Gastroesophageal sphincter (tissue), 4 donors: ENCODE measurements around the gene LIN54. TPM values are rescaled to one million over a fixed set of nuclear protein-coding genes. Genes with fewer than 3 reads are reported as not detected.
"Not testable (repeated sequence)": the region's sequence is repeated elsewhere in the genome, so short reads cannot be mapped to it uniquely, and the experiment has no call there.

Experiments used
- ATAC-seq: fragments of 150-250 bp; one replicate; pipeline ENCODE4 v1.9.1; 2016; ENCODE audit warnings: mild to moderate bottlenecking, moderate library complexity
- H3K27ac ChIP-seq, 4 donors: fragments of 200-600 bp; sonication (generic) in 3 of 4; 1 replicate in 3 of 4; 2 replicates in 1 of 4; pipeline ENCODE4 v1.5.1; 2016 to 2019
- H3K27me3 ChIP-seq: fragments of 200-600 bp; sonication (generic); one replicate; pipeline ENCODE4 v1.5.1; 2019
- H3K36me3 ChIP-seq, 2 donors: fragments of 200-600 bp; sonication (generic); one replicate each; pipeline ENCODE4 v1.5.1; 2019; ENCODE audit warnings: control low read depth in 1 of 2
- H3K4me1 ChIP-seq, 3 donors: fragments of 200-600 bp; sonication (generic); 1 replicate in 2 of 3; 2 replicates in 1 of 3; pipeline ENCODE4 v1.5.1; 2016 to 2019; ENCODE audit warnings: control low read depth in 2 of 3
- H3K4me3 ChIP-seq, 2 donors: fragments of 200-600 bp; sonication (generic); one replicate each; pipeline ENCODE4 v1.5.1; 2019; ENCODE audit warnings: mild to moderate bottlenecking in 1 of 2, moderate library complexity in 1 of 2
- H3K9me3 ChIP-seq, 3 donors: fragments of 200-600 bp; sonication (generic); one replicate each; pipeline ENCODE4 v1.5.1; 2017 to 2019; ENCODE audit warnings: control low read depth in 2 of 3
- EP300 ChIP-seq: sonication (generic); formaldehyde crosslinking; IDR thresholded peaks from one replicate; pipeline ENCODE4 v1.6.1; 2017; ENCODE audit warnings: antibody characterized with exemption, mild to moderate bottlenecking
- POLR2A ChIP-seq, 2 donors: fragments of 450-650 bp; IDR thresholded peaks; one replicate each; pipeline ENCODE4 v1.6.1; 2017; ENCODE audit warnings: antibody characterized with exemption in 2 of 2, mild to moderate bottlenecking in 2 of 2, moderate library complexity in 1 of 2
- POLR2AphosphoS5 ChIP-seq: sonication (generic); formaldehyde crosslinking; IDR thresholded peaks from one replicate; pipeline ENCODE4 v1.6.1; 2017; ENCODE audit warnings: antibody characterized with exemption
- WGBS, 2 donors: methylation state at CpG; one replicate each; pipeline ENCODE4 v1.1.5; 2018; ENCODE audit warnings: low coverage in 1 of 2; 5-methylcytosine and 5-hydroxymethylcytosine counted together
- total RNA-seq, 4 donors: library from RNA; depleted of rRNA; stranded (reverse); fragments of >200 nt; gene quantifications; one replicate each; pipeline ENCODE4 v1.1.0, GENCODE V29; 2016
- TF ChIP-seq, protein P1 (sequence below), 4 experiments: fragments of 200-600 bp in 2 of 4; fragments of 450-650 bp in 2 of 4; sonication (generic) in 1 of 4; IDR thresholded peaks; one replicate each; pipeline ENCODE4 v1.5.1; 2017 to 2019; ENCODE audit warnings: antibody characterized with exemption in 4 of 4, mild to moderate bottlenecking in 2 of 4, moderate library complexity in 2 of 4

Gene LIN54
- total RNA-seq, 4 donors from 2014 or later = 7.8 to 15.3 (median 10.2) TPM

- peaks cover 0 to 11% of the 10 kb centered on the region in 2 donors for H3K36me3 ChIP-seq
Measured at GRCh38 chr4:82921795-82922194, 88.8 kb downstream of the LIN54 start.

DNA sequence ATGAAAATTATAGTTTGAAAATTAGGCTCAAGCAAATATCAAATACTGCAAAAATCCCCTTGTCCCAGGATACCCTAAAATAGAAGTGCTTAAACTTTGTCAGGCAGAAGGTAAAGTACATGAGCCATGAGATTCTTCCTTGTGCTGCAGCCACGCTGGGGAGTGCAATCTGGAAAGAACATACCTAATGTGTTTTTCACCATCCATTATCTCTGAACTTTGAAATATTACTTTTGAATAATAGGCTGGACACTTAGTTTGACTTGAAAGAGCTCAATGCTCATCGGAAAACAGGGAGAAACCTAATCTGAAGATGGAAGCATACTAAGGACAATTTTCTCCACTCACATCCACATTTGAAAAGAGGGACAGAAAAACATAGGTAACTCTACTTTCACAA lies 91.2 kb downstream of the LIN54 start:
- peaks cover 0 to 8% of the 10 kb centered on the region in 2 donors for H3K36me3 ChIP-seq
- no peak overlapping the region for H3K4me3 ChIP-seq
- no peak overlapping the region for H3K27ac ChIP-seq
- H3K4me1 ChIP-seq = no peaks in the 10 kb centered on the region
- no peaks in the 10 kb centered on the region for H3K27me3 ChIP-seq
- ATAC-seq = no peak
- TF ChIP-seq EP300 (no peak), POLR2A (IDR thresholded peaks at IDR 0.05) (no peak), POLR2AphosphoS5 (no peak)
- TF ChIP-seq, protein P1, sequence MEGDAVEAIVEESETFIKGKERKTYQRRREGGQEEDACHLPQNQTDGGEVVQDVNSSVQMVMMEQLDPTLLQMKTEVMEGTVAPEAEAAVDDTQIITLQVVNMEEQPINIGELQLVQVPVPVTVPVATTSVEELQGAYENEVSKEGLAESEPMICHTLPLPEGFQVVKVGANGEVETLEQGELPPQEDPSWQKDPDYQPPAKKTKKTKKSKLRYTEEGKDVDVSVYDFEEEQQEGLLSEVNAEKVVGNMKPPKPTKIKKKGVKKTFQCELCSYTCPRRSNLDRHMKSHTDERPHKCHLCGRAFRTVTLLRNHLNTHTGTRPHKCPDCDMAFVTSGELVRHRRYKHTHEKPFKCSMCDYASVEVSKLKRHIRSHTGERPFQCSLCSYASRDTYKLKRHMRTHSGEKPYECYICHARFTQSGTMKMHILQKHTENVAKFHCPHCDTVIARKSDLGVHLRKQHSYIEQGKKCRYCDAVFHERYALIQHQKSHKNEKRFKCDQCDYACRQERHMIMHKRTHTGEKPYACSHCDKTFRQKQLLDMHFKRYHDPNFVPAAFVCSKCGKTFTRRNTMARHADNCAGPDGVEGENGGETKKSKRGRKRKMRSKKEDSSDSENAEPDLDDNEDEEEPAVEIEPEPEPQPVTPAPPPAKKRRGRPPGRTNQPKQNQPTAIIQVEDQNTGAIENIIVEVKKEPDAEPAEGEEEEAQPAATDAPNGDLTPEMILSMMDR (IDR thresholded peaks at IDR 0.05) = no peak
- no peaks in the 10 kb centered on the region for H3K9me3 ChIP-seq
- 64 to 71% methylated on average over 2 of the region's 2 CpGs for WGBS, 2 donors

More at GRCh38 chr4:82921795-82922194, 88.8 kb downstream of the LIN54 start:
- ATAC-seq = no peak
- H3K4me3 ChIP-seq = no peak overlapping the region
- H3K4me1 ChIP-seq = no peaks in the 10 kb centered on the region
- H3K9me3 ChIP-seq = no peaks in the 10 kb centered on the region
- no peak overlapping the region for H3K27ac ChIP-seq
- TF ChIP-seq, protein P1 (IDR thresholded peaks at IDR 0.05) = no peak
- TF ChIP-seq EP300 = no peak
- no peak for TF ChIP-seq POLR2AphosphoS5
- TF ChIP-seq POLR2A (IDR thresholded peaks at IDR 0.05) = no peak
- H3K27me3 ChIP-seq = no peaks in the 10 kb centered on the region

- TF ChIP-seq, protein P1 (IDR thresholded peaks at IDR 0.05) = no peak
- no peak for TF ChIP-seq EP300
- TF ChIP-seq POLR2AphosphoS5 = no peak
- TF ChIP-seq POLR2A (IDR thresholded peaks at IDR 0.05) = no peak
- Histone ChIP-seq H3K27ac (no peak overlapping the region), H3K4me3 (no peak overlapping the region), H3K9me3 (no peaks in the 10 kb centered on the region), H3K4me1 (no peaks in the 10 kb centered on the region), H3K36me3 (peaks cover 0 to 16% of the 10 kb centered on the region in 2 donors), H3K27me3 (no peaks in the 10 kb centered on the region)
- WGBS, 2 donors = 83 to 95% methylated on average over 7 of the region's 7 CpGs
- no peak for ATAC-seq
Measured at GRCh38 chr4:82918091-82918490, 92.5 kb downstream of the LIN54 start.

DNA sequence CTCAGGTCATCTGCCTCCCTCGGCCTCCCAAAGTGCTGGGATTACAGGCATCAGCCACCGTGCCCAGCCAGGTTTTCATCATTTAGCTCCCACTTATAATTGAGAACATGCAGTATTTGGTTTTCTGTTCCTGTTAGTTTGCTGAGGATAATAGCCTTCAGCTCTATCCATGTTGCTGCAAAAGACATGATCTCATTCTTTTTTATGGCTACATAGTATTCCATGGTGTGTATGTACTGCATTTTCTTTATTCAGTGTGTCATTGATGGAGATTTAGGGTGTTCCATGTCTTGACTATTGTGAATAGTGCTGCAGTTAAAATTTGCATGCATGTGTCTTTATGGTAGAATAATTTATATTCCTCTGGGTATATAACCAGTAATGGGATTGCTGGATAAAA lies 96.7 kb downstream of the LIN54 start:
- H3K4me3 ChIP-seq, H3K4me1 ChIP-seq, H3K27ac ChIP-seq, H3K27me3 ChIP-seq, ATAC-seq, H3K9me3 ChIP-seq: not testable (repeated sequence)
- WGBS, 2 donors = 100% methylated on average over 2 of the region's 2 CpGs; no CpG with 5 or more reads in 1 of the 2 donors
- peaks cover 0 to 27% of the 10 kb centered on the region in 2 donors for H3K36me3 ChIP-seq

GRCh38 chr4:82913305-82913704 lies 97.3 kb downstream of the LIN54 start:
- no peaks in the 10 kb centered on the region for H3K9me3 ChIP-seq
- no peaks in the 10 kb centered on the region for H3K27me3 ChIP-seq
- H3K27ac ChIP-seq = no peak overlapping the region
- peaks cover 0 to 33% of the 10 kb centered on the region in 2 donors for H3K36me3 ChIP-seq
- H3K4me1 ChIP-seq = no peaks in the 10 kb centered on the region
- no peak for ATAC-seq
- 50% methylated on average over 2 of the region's 2 CpGs for WGBS, 2 donors
- TF ChIP-seq EP300 (no peak), POLR2A (IDR thresholded peaks at IDR 0.05) (no peak), POLR2AphosphoS5 (no peak)
- TF ChIP-seq, protein P1 (IDR thresholded peaks at IDR 0.05) = no peak
- no peak overlapping the region for H3K4me3 ChIP-seq
